H1 (cell line): ENCODE measurements around the gene LTC4S.

Experiments used
- GTF2F1 ChIP-seq: IDR thresholded peaks from 2 replicates; pipeline ENCODE4 v1.6.1; 2012; ENCODE audit warnings: low read depth, low read length, improper control_type of control experiment, borderline replicate concordance
- POLR2A ChIP-seq, 2 experiments: IDR thresholded peaks; 1 replicate in 1 of 2; 2 replicates in 1 of 2; pipeline ENCODE4 v1.6.1; 2011; ENCODE audit warnings: low read depth in 2 of 2, low read length in 2 of 2, mild to moderate bottlenecking in 2 of 2; ENCODE audit errors: control extremely low read depth in 1 of 2
- RAD21 ChIP-seq, 2 experiments: IDR thresholded peaks in 1 of 2; conservative IDR thresholded peaks in 1 of 2; 2 replicates each; pipeline ENCODE4 v1.6.1; 2011; ENCODE audit warnings: low read depth in 2 of 2, low read length in 2 of 2, improper control_type of control experiment in 1 of 2, inconsistent platforms in 1 of 2, mild to moderate bottlenecking in 1 of 2, moderate library complexity in 1 of 2
- TF ChIP-seq, protein P1 (sequence below), 3 experiments: IDR thresholded peaks; 1 replicate in 2 of 3; 2 replicates in 1 of 3; pipeline versions ENCODE4 v1.5.1 to v1.6.1; 2011; ENCODE audit warnings: low read length in 3 of 3, mild to moderate bottlenecking in 3 of 3, inconsistent platforms in 2 of 3, low read depth in 1 of 3, moderate library complexity in 1 of 3; ENCODE audit not compliant: insufficient read depth in 1 of 3; ENCODE audit errors: control extremely low read depth in 1 of 3

- no peak for TF ChIP-seq RAD21 (IDR thresholded peaks at IDR 0.05 in 1 of 2, conservative IDR thresholded peaks at IDR 0.05 in 1 of 2; ENCODE audit: low read depth in 2 of 2, low read length in 2 of 2)
- no peak for TF ChIP-seq GTF2F1
- TF ChIP-seq, protein P1, sequence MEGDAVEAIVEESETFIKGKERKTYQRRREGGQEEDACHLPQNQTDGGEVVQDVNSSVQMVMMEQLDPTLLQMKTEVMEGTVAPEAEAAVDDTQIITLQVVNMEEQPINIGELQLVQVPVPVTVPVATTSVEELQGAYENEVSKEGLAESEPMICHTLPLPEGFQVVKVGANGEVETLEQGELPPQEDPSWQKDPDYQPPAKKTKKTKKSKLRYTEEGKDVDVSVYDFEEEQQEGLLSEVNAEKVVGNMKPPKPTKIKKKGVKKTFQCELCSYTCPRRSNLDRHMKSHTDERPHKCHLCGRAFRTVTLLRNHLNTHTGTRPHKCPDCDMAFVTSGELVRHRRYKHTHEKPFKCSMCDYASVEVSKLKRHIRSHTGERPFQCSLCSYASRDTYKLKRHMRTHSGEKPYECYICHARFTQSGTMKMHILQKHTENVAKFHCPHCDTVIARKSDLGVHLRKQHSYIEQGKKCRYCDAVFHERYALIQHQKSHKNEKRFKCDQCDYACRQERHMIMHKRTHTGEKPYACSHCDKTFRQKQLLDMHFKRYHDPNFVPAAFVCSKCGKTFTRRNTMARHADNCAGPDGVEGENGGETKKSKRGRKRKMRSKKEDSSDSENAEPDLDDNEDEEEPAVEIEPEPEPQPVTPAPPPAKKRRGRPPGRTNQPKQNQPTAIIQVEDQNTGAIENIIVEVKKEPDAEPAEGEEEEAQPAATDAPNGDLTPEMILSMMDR (IDR thresholded peaks at IDR 0.05; ENCODE audit: control extremely low read depth in 1 of 3, insufficient read depth in 1 of 3, low read depth in 1 of 3, low read length in 3 of 3): no peak
- TF ChIP-seq POLR2A (IDR thresholded peaks at IDR 0.05; ENCODE audit: control extremely low read depth in 1 of 2, low read depth in 2 of 2, low read length in 2 of 2): no peak
Observed at GRCh38 chr5:179792612-179793467, 946 bp upstream of the LTC4S start.
